ENCODE data around the gene SNRNP27. TPM values are rescaled to one million over a fixed set of nuclear protein-coding genes. Genes with fewer than 3 reads are reported as not detected.

Gene SNRNP27
- total and polyA plus RNA-seq, 9 of the 15 experiments (the other 6 are each of a cell fraction or from before 2014, with no cell fraction given) = 29.2 to 102 (median 65.7) TPM

DNA sequence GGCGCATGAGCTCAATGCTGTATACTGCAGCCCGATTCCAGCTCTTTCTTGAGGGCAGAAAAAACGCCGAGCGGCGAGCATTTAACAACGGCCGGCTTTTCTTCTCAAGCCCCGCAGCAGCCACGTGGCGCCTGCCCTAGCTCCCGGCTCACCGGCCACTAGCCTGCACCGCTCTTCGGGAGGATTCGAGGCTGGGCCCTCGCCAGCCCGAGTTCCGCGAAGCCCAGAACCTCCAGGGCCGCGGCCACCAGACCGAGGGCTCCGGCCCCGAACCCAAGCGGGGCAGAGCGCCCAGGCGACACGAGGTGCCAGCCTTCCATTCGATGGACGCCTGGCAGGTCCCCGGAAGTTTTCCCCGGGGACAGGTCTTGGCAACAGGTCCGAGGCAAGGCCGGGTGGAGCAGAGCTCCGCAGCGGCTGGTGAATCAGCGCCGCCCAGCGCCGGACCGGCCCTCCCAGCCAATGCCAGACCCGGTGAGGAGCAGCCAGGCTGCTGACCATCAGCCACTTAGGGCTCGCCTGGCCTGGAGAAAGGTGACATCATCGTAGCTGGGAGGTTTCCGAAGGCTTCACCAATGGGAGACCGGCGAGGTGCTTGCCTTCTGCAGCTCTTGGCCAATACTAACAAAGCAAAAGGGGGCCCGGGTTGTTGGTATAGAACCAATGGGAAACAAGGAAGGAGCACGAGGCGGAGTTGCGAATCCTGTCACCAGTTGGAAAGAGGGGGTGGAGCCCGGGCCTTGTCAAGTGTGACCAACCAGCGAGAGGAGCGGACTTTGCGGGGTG lies 20.6 kb downstream of the SNRNP27 start (continued):
- TF ChIP-seq, protein P1, sequence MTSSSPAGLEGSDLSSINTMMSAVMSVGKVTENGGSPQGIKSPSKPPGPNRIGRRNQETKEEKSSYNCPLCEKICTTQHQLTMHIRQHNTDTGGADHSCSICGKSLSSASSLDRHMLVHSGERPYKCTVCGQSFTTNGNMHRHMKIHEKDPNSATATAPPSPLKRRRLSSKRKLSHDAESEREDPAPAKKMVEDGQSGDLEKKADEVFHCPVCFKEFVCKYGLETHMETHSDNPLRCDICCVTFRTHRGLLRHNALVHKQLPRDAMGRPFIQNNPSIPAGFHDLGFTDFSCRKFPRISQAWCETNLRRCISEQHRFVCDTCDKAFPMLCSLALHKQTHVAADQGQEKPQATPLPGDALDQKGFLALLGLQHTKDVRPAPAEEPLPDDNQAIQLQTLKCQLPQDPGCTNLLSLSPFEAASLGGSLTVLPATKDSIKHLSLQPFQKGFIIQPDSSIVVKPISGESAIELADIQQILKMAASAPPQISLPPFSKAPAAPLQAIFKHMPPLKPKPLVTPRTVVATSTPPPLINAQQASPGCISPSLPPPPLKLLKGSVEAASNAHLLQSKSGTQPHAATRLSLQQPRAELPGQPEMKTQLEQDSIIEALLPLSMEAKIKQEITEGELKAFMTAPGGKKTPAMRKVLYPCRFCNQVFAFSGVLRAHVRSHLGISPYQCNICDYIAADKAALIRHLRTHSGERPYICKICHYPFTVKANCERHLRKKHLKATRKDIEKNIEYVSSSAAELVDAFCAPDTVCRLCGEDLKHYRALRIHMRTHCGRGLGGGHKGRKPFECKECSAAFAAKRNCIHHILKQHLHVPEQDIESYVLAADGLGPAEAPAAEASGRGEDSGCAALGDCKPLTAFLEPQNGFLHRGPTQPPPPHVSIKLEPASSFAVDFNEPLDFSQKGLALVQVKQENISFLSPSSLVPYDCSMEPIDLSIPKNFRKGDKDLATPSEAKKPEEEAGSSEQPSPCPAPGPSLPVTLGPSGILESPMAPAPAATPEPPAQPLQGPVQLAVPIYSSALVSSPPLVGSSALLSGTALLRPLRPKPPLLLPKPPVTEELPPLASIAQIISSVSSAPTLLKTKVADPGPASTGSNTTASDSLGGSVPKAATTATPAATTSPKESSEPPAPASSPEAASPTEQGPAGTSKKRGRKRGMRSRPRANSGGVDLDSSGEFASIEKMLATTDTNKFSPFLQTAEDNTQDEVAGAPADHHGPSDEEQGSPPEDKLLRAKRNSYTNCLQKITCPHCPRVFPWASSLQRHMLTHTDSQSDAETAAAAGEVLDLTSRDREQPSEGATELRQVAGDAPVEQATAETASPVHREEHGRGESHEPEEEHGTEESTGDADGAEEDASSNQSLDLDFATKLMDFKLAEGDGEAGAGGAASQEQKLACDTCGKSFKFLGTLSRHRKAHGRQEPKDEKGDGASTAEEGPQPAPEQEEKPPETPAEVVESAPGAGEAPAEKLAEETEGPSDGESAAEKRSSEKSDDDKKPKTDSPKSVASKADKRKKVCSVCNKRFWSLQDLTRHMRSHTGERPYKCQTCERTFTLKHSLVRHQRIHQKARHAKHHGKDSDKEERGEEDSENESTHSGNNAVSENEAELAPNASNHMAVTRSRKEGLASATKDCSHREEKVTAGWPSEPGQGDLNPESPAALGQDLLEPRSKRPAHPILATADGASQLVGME (CRISPR knock-in tag; IDR thresholded peaks at IDR 0.05) = peak; percentile 86; the same call in 1 of the 2 replicates
- TF ChIP-seq ZNF354B (CRISPR knock-in tag; IDR thresholded peaks at IDR 0.05) (no peak), SMARCA4 (IDR thresholded peaks at IDR 0.05) (no peak)
